B cell (primary cell): ENCODE results near the gene PLEKHH1. TPM values are rescaled to one million over a fixed set of nuclear protein-coding genes. Genes with fewer than 3 reads are reported as not detected.

Source experiments
- ATAC-seq: fragments of 200-7000 bp; cut with Tn5 transposase; one replicate; pipeline ENCODE4 v1.10.0; 2021; ENCODE audit warnings: low read depth, mild to moderate bottlenecking, moderate number of reproducible peaks, moderate library complexity
- CTCF ChIA-PET: fragments of 350-600 bp; sonication (Branson Sonifier 250); formaldehyde crosslinking; loops from one replicate; lab custom pipeline; 2021; ENCODE audit warnings: antibody characterized with exemption, inconsistent platforms; lab: Charles Lee
- POLR2A ChIA-PET: fragments of 350-600 bp; sonication (Branson Sonifier 250); formaldehyde crosslinking; loops from one replicate; lab custom pipeline; 2021; ENCODE audit warnings: antibody characterized with exemption; lab: Charles Lee
- DNase-seq: peaks from one replicate; pipeline ENCODE4 v3.0.0; 2013
- H2AFZ ChIP-seq: 2 replicates; pipeline ENCODE4 v1.6.1; 2012; ENCODE audit warnings: mild to moderate bottlenecking, low read depth, low read length; ENCODE audit not compliant: insufficient read depth, poor library complexity, severe bottlenecking
- H3K27ac ChIP-seq, 2 donors: 1 replicate in 1 of 2; 2 replicates in 1 of 2; pipeline ENCODE4 v1.5.1; 2012 to 2013; ENCODE audit warnings: low read length in 2 of 2, mild to moderate bottlenecking in 2 of 2, moderate library complexity in 1 of 2
- H3K27me3 ChIP-seq, 4 experiments: fragments of 200-600 bp in 1 of 4; sonication (generic) in 1 of 4; replicated peaks in 1 of 4; 1 replicate in 2 of 4; 2 replicates in 2 of 4; pipeline versions ENCODE4 v1.6.1 to v1.7.0; 2013 to 2016; ENCODE audit warnings: low read length in 3 of 4, mild to moderate bottlenecking in 2 of 4, mixed read lengths in 1 of 4, moderate library complexity in 1 of 4; ENCODE audit not compliant: insufficient read depth in 4 of 4, control insufficient read depth in 3 of 4; ENCODE audit errors: control extremely low read depth in 1 of 4
- H3K36me3 ChIP-seq, 2 experiments: replicated peaks in 1 of 2; 1 replicate in 1 of 2; 2 replicates in 1 of 2; pipeline versions ENCODE4 v1.6.1 to v1.7.1; 2013; ENCODE audit warnings: low read length in 1 of 2; ENCODE audit not compliant: insufficient read depth in 2 of 2, control insufficient read depth in 1 of 2; ENCODE audit errors: control extremely low read depth in 1 of 2, extremely low read depth in 1 of 2
- H3K4me1 ChIP-seq, 2 donors: fragments of 200-600 bp in 1 of 2; sonication (generic) in 1 of 2; 1 replicate in 1 of 2; 2 replicates in 1 of 2; pipeline versions ENCODE4 v1.5.1 to v1.6.1; 2013 to 2017; ENCODE audit warnings: low read length in 2 of 2; ENCODE audit not compliant: control insufficient read depth in 2 of 2, insufficient read depth in 2 of 2
- H3K4me2 ChIP-seq: replicated peaks from 2 replicates; pipeline ENCODE3; 2012; ENCODE audit warnings: mild to moderate bottlenecking, low read depth, low read length; ENCODE audit not compliant: poor library complexity, severe bottlenecking
- H3K4me3 ChIP-seq, 5 experiments: fragments of 200-600 bp in 1 of 5; sonication (generic) in 1 of 5; 1 replicate in 3 of 5; 2 replicates in 2 of 5; pipeline versions ENCODE4 v1.5.1 to v1.7.0; 2011 to 2016; ENCODE audit warnings: low read length in 4 of 5, mild to moderate bottlenecking in 4 of 5, low read depth in 2 of 5, control low read depth in 1 of 5, moderate library complexity in 1 of 5; ENCODE audit not compliant: insufficient read depth in 1 of 5; ENCODE audit errors: control extremely low read depth in 1 of 5, extremely low read depth in 1 of 5
- H3K79me2 ChIP-seq: fragments of 200-600 bp; sonication (generic); one replicate; pipeline ENCODE4 v1.6.0; 2016; ENCODE audit warnings: low read length; ENCODE audit not compliant: control insufficient read depth, insufficient read depth
- H3K9ac ChIP-seq: fragments of 200-600 bp; sonication (generic); 2 replicates; pipeline ENCODE4 v1.6.1; 2017; ENCODE audit warnings: mild to moderate bottlenecking, low read length, moderate library complexity
- H3K9me3 ChIP-seq, 3 donors: one replicate each; pipeline versions ENCODE4 v1.6.1 to v1.7.1; 2013; ENCODE audit warnings: low read length in 2 of 3; ENCODE audit not compliant: control insufficient read depth in 2 of 3, insufficient read depth in 1 of 3; ENCODE audit errors: control extremely low read depth in 1 of 3
- H4K20me1 ChIP-seq: 2 replicates; pipeline ENCODE4 v1.6.0; 2012; ENCODE audit warnings: mild to moderate bottlenecking, low read length; ENCODE audit not compliant: insufficient read depth, control insufficient read depth, poor library complexity, severe bottlenecking
- H3K27ac Mint-ChIP-seq: one replicate; pipeline ENCODE4 v1.8.0; 2021; ENCODE audit warnings: mixed read lengths
- H3K27me3 Mint-ChIP-seq: one replicate; pipeline ENCODE4 v1.8.0; 2021; ENCODE audit warnings: mixed read lengths
- H3K4me1 Mint-ChIP-seq: one replicate; pipeline ENCODE4 v1.8.0; 2021; ENCODE audit warnings: mixed read lengths
- H3K4me3 Mint-ChIP-seq: one replicate; pipeline ENCODE4 v1.8.0; 2021; ENCODE audit warnings: mixed read lengths
- H3K9me3 Mint-ChIP-seq: one replicate; pipeline ENCODE4 v1.8.0; 2022; ENCODE audit warnings: mixed read lengths; ENCODE audit not compliant: insufficient read depth
- EZH2 ChIP-seq: IDR thresholded peaks from 2 replicates; pipeline ENCODE4 v1.6.1; 2012; ENCODE audit warnings: borderline replicate concordance, low read depth, mild to moderate bottlenecking, moderate library complexity, low read length; ENCODE audit not compliant: insufficient read depth, poor library complexity, severe bottlenecking
- WGBS: methylation state at CpG from one replicate; pipeline ENCODE4 v1.1.5; 2013; ENCODE audit warnings: missing lambda C conversion rate; ENCODE audit not compliant: insufficient coverage; 5-methylcytosine and 5-hydroxymethylcytosine counted together
- intact Hi-C: fragments of 100-400 bp; cut with micrococcal nuclease; formaldehyde crosslinking; loops from one replicate; pipeline ENCODE4 v1.10.0; 2022
- polyA plus RNA-seq: library from polyadenylated mRNA; depleted of rRNA; stranded (reverse); fragments of >200 nt; gene quantifications from 2 replicates; pipeline ENCODE4 v1.2.3, GENCODE V29; 2012
- total RNA-seq, 2 donors: library from RNA; stranded (reverse); fragments of 120-200 nt in 1 of 2; gene quantifications; 1 replicate in 1 of 2; 2 replicates in 1 of 2; pipeline versions ENCODE4 v1.2.3 to v1.2.4, GENCODE V29; 2013 to 2022
- TF ChIP-seq, protein P1 (sequence below): fragments of 200-600 bp; IDR thresholded peaks from one replicate; pipeline ENCODE4 v1.8.0; 2022; ENCODE audit warnings: antibody characterized with exemption, mild to moderate bottlenecking

PLEKHH1 gene
- total and polyA plus RNA-seq, 2 donors (not counting 1 experiment from before 2014, with no cell fraction given), result 0.17 to 0.37 TPM

DNA sequence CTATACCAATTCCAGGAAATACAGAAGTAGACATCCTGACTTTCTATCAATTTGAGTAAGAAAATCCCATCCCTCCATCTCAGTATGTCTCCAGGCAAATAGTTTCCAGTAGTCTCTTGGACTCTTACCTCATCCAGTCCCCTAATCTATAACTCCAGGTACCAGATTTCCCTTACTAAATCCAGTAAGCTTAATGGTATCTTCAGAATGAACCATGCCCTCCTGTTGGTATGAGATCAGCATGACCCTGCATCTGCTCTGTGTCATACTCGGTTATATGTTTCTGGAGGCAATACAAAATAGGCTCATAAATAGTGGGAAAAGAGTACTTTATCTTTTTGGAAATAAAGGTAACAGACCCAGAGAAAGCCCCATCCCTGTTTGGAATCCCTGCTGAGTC is 48.6 kb downstream of the PLEKHH1 start:
- intact Hi-C loops, result no loop called here
- ATAC-seq, result no peak

DNA sequence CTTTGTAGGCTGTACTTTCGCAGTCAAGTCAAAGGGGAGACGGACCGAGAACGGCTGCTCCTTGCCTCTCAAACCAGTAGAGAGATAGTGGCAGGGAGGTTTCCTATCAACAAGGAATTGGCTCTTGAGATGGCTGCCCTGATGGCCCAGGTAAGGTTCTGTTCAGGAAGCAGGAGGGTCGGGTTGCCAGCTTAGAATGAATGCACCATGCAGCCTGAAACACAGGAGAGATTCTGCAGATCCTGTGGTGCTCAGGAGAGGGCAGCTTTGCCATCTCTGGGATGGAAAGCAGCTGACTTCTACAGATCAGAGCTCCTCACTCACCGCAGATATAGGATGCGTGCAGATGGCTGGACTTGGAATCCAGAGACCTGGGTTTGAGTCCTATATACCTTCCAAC is 49.0 kb downstream of the PLEKHH1 start:
- H3K4me3 ChIP-seq, result no peak overlapping the region
- peaks cover 0 to 4% of the 10 kb centered on the region in 2 experiments for H3K36me3 ChIP-seq
- ChIA-PET CTCF (interaction anchor here (0.7 to 24.8 kb wide), 10 partner anchors 10 to 257 kb away, joined by 3 to 863 read pairs (median 26); partner anchors contain the start of genes PIGH and RDH12), POLR2A (no interaction called here)
- no peaks in the 10 kb centered on the region for H3K9me3 ChIP-seq
- no peaks in the 10 kb centered on the region for H3K4me1 ChIP-seq
- DNase-seq (no peak), ATAC-seq (no peak)
- no peaks in the 10 kb centered on the region for H3K79me2 ChIP-seq
- no peak overlapping the region for H3K27ac ChIP-seq
- H3K27me3 Mint-ChIP-seq, result no peaks in the 10 kb centered on the region
- H3K27me3 ChIP-seq, result no peaks in the 10 kb centered on the region
- peaks cover 6% of the 10 kb centered on the region for H3K4me1 Mint-ChIP-seq
- no peak overlapping the region for H2AFZ ChIP-seq
- H3K4me3 Mint-ChIP-seq, result no peak overlapping the region
- no peaks in the 10 kb centered on the region for H3K9me3 Mint-ChIP-seq
- WGBS, result 78% methylated on average over 4 of the region's 7 CpGs
- H3K4me2 ChIP-seq, result no peak overlapping the region
- no peak overlapping the region for H3K27ac Mint-ChIP-seq
- H4K20me1 ChIP-seq, result no peaks in the 10 kb centered on the region
- no peak for TF ChIP-seq EZH2
- TF ChIP-seq, protein P1, sequence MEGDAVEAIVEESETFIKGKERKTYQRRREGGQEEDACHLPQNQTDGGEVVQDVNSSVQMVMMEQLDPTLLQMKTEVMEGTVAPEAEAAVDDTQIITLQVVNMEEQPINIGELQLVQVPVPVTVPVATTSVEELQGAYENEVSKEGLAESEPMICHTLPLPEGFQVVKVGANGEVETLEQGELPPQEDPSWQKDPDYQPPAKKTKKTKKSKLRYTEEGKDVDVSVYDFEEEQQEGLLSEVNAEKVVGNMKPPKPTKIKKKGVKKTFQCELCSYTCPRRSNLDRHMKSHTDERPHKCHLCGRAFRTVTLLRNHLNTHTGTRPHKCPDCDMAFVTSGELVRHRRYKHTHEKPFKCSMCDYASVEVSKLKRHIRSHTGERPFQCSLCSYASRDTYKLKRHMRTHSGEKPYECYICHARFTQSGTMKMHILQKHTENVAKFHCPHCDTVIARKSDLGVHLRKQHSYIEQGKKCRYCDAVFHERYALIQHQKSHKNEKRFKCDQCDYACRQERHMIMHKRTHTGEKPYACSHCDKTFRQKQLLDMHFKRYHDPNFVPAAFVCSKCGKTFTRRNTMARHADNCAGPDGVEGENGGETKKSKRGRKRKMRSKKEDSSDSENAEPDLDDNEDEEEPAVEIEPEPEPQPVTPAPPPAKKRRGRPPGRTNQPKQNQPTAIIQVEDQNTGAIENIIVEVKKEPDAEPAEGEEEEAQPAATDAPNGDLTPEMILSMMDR, result no peak
- intact Hi-C loops, result no loop called here
- H3K9ac ChIP-seq, result no peak overlapping the region

More for the DNA sequence above, 48.6 kb downstream of the PLEKHH1 start:
- WGBS, result 83% methylated on average over 1 of the region's 1 CpG
- Histone ChIP-seq H3K27ac (no peak overlapping the region), H4K20me1 (no peaks in the 10 kb centered on the region), H3K9ac (no peak overlapping the region), H3K36me3 (peaks cover 0 to 4% of the 10 kb centered on the region in 2 experiments), H3K4me2 (no peak overlapping the region), H2AFZ (no peak overlapping the region), H3K4me3 (no peak overlapping the region), H3K9me3 (no peaks in the 10 kb centered on the region), H3K4me1 (no peaks in the 10 kb centered on the region), H3K27me3 (no peaks in the 10 kb centered on the region), H3K79me2 (no peaks in the 10 kb centered on the region)
- H3K27me3 Mint-ChIP-seq, result no peaks in the 10 kb centered on the region
- no peak overlapping the region for H3K4me3 Mint-ChIP-seq
- ChIA-PET CTCF (interaction anchor here (0.7 to 24.8 kb wide), 10 partner anchors 10 to 257 kb away, joined by 3 to 863 read pairs (median 27); partner anchors contain the start of genes PIGH and RDH12), POLR2A (no interaction called here)
- TF ChIP-seq, protein P1, result no peak
- H3K9me3 Mint-ChIP-seq, result no peaks in the 10 kb centered on the region
- DNase-seq, result no peak
- peaks cover 6% of the 10 kb centered on the region for H3K4me1 Mint-ChIP-seq
- no peak overlapping the region for H3K27ac Mint-ChIP-seq
